Measurements from ENCODE around the gene GPRC5A. TPM values are rescaled to one million over a fixed set of nuclear protein-coding genes. Genes with fewer than 3 reads are reported as not detected.

Gene GPRC5A
- total and polyA plus RNA-seq, 10 of the 15 experiments (the other 5 are each of a cell fraction or from before 2014, with no cell fraction given) = 0.10 to 2.8 (median 1.1) TPM

- CTCF ChIA-PET = interaction anchor here (1.0 kb wide), 1 partner anchor 23 kb away, joined by 3 read pairs; no protein-coding TSS in a partner anchor
- SMC1A ChIA-PET (ENCODE audit: uncharacterized antibody, unreplicated experiment) = no interaction called here
Measured at GRCh38 chr12:12939888-12940287, 48.5 kb downstream of the GPRC5A start.

More at GRCh38 chr12:12939888-12940287, 48.5 kb downstream of the GPRC5A start:
- FAIRE-seq = no peak
- peaks cover 0 to 1% of the 10 kb centered on the region in 2 experiments; a peak in 1 of 4 replicates for H3K27me3 ChIP-seq (replicated peaks in 1 of 2; ENCODE audit: control insufficient read depth in 2 of 2, insufficient read depth in 2 of 2, low read length in 1 of 2)
- no peak overlapping the region for H3K4me2 ChIP-seq (ENCODE audit: control insufficient read depth, insufficient read depth)
- H3K36me3 ChIP-seq (ENCODE audit: control insufficient read depth in 2 of 2, insufficient read depth in 2 of 2, low read length in 1 of 2) = no peaks in the 10 kb centered on the region
- no peaks in the 10 kb centered on the region for H3K4me1 ChIP-seq (ENCODE audit: control insufficient read depth, insufficient read depth, low read length)
- no peaks in the 10 kb centered on the region for H3K9me3 ChIP-seq (replicated peaks; ENCODE audit: control insufficient read depth, insufficient read depth, low read length)
- in situ Hi-C loops (cut with MboI) (no loop called here), intact Hi-C loops (cut with micrococcal nuclease; ENCODE audit: unreplicated experiment) (no loop called here)
- ChIA-PET RAD21 (ENCODE audit: unreplicated experiment) (no interaction called here), POLR2A (no interaction called here)
- WGBS (ENCODE audit: insufficient coverage, insufficient replicate concordance, low lambda C conversion rate, missing lambda C conversion rate) = 67% methylated on average over 1 of the region's 1 CpG
- H3K9ac ChIP-seq (ENCODE audit: control insufficient read depth, insufficient read depth, low read length) = no peak overlapping the region
- TF ChIP-seq SIN3A (IDR thresholded peaks at IDR 0.05; ENCODE audit: low read depth, low read length) (no peak), BCL11A (IDR thresholded peaks at IDR 0.05; ENCODE audit: low read depth, low read length) (no peak), TBL1XR1 (IDR thresholded peaks at IDR 0.05; ENCODE audit: low read depth, low read length) (no peak), POLR2AphosphoS5 (IDR thresholded peaks at IDR 0.05; ENCODE audit: low read length) (no peak), PBX3 (IDR thresholded peaks at IDR 0.05; ENCODE audit: insufficient replicate concordance, low read depth, low read length) (no peak), MYB (IDR thresholded peaks at IDR 0.05; ENCODE audit: borderline replicate concordance, low read depth, low read length) (no peak)
- no peak overlapping the region for H3K4me3 ChIP-seq
- no peak for DNase-seq (ENCODE audit: low read depth, low spot score)
- ATAC-seq = no peak
- no peak overlapping the region for H3K27ac ChIP-seq (ENCODE audit: control insufficient read depth, insufficient read depth)
- H3K79me2 ChIP-seq (ENCODE audit: control insufficient read depth, insufficient read depth, low read length) = no peaks in the 10 kb centered on the region
- no peak overlapping the region for H2AFZ ChIP-seq (ENCODE audit: control insufficient read depth, low read depth, low read length)
- BruUV-seq (replicated peaks) = no TSS peak
- no peaks in the 10 kb centered on the region for H4K20me1 ChIP-seq (ENCODE audit: control insufficient read depth, insufficient read depth)

Data from GM12878 (cell line).